ENCODE data around the gene RIMS4.

Gene RIMS4

GRCh38 chr20:44701858-44702256 is 108.5 kb downstream of the RIMS4 start:
- DNase-seq (ENCODE audit: low read depth), result no peak

Data from T follicular helper cell (primary cell).